Measurements from ENCODE around the gene ESRRG.

ESRRG gene

GRCh38 chr1:216607067-216607697, 116.0 kb downstream of the ESRRG start:
- Histone ChIP-seq H4K20me1 (ENCODE audit: insufficient read depth, low read length) (no peaks in the 10 kb centered on the region), H3K36me3 (replicated peaks; ENCODE audit: insufficient read depth, low read length) (no peaks in the 10 kb centered on the region), H3K9me3 (replicated peaks; ENCODE audit: insufficient read depth, low read length) (no peaks in the 10 kb centered on the region), H3K27me3 (replicated peaks; ENCODE audit: insufficient read depth, low read length) (no peaks in the 10 kb centered on the region), H2AFZ (ENCODE audit: low read length) (no peak overlapping the region), H3K4me2 (ENCODE audit: low read depth, low read length) (no peak overlapping the region), H3K79me2 (ENCODE audit: low read length) (no peaks in the 10 kb centered on the region), H3F3A (ENCODE audit: insufficient read depth, low read length) (no peaks in the 10 kb centered on the region), H3K4me3 (ENCODE audit: low read length) (no peak overlapping the region), H3K9me2 (replicated peaks; ENCODE audit: insufficient read depth, low read length) (no peaks in the 10 kb centered on the region), H3K27ac (ENCODE audit: low read length) (no peak overlapping the region), H3K4me1 (ENCODE audit: low read length) (no peaks in the 10 kb centered on the region), H3K9ac (ENCODE audit: low read length) (no peak overlapping the region)
- DNase-seq = no peak
- TF ChIP-seq EZH2 (optimal IDR thresholded peaks at IDR 0.05; ENCODE audit: low read depth, low read length) = no peak
- TF ChIP-seq EZH2phosphoT487 (IDR thresholded peaks at IDR 0.05; ENCODE audit: low read length) = no peak
- TF ChIP-seq CTCF (IDR thresholded peaks at IDR 0.05; ENCODE audit: low read length) = no peak

- Histone ChIP-seq H3K4me3 (ENCODE audit: low read length) (no peak overlapping the region), H3K4me2 (ENCODE audit: low read depth, low read length) (no peak overlapping the region), H3F3A (ENCODE audit: insufficient read depth, low read length) (no peaks in the 10 kb centered on the region), H3K27me3 (replicated peaks; ENCODE audit: insufficient read depth, low read length) (no peaks in the 10 kb centered on the region), H3K9ac (ENCODE audit: low read length) (no peak overlapping the region), H3K79me2 (ENCODE audit: low read length) (no peaks in the 10 kb centered on the region), H3K9me3 (replicated peaks; ENCODE audit: insufficient read depth, low read length) (no peaks in the 10 kb centered on the region), H2AFZ (ENCODE audit: low read length) (no peak overlapping the region), H3K4me1 (ENCODE audit: low read length) (no peaks in the 10 kb centered on the region), H3K36me3 (replicated peaks; ENCODE audit: insufficient read depth, low read length) (no peaks in the 10 kb centered on the region), H3K27ac (ENCODE audit: low read length) (no peak overlapping the region), H3K9me2 (replicated peaks; ENCODE audit: insufficient read depth, low read length) (no peaks in the 10 kb centered on the region), H4K20me1 (ENCODE audit: insufficient read depth, low read length) (no peaks in the 10 kb centered on the region)
- TF ChIP-seq EZH2phosphoT487 (IDR thresholded peaks at IDR 0.05; ENCODE audit: low read length) = no peak
- DNase-seq = no peak
Measured at GRCh38 chr1:216606047-216606637, 117.1 kb downstream of the ESRRG start.

- no peak for TF ChIP-seq CTCF (IDR thresholded peaks at IDR 0.05; ENCODE audit: low read length)
- TF ChIP-seq EZH2phosphoT487 (IDR thresholded peaks at IDR 0.05; ENCODE audit: low read length) = no peak
- no peak for TF ChIP-seq EZH2 (optimal IDR thresholded peaks at IDR 0.05; ENCODE audit: low read depth, low read length)
- no peaks in the 10 kb centered on the region for H3K4me1 ChIP-seq (ENCODE audit: low read length)
- H3K4me3 ChIP-seq (ENCODE audit: low read length) = no peak overlapping the region
- H3K27me3 ChIP-seq (replicated peaks; ENCODE audit: insufficient read depth, low read length) = no peaks in the 10 kb centered on the region
- H3K9ac ChIP-seq (ENCODE audit: low read length) = no peak overlapping the region
- H2AFZ ChIP-seq (ENCODE audit: low read length) = no peak overlapping the region
- no peaks in the 10 kb centered on the region for H4K20me1 ChIP-seq (ENCODE audit: insufficient read depth, low read length)
- no peaks in the 10 kb centered on the region for H3K36me3 ChIP-seq (replicated peaks; ENCODE audit: insufficient read depth, low read length)
- H3K27ac ChIP-seq (ENCODE audit: low read length) = no peak overlapping the region
- H3K79me2 ChIP-seq (ENCODE audit: low read length) = no peaks in the 10 kb centered on the region
- H3K4me2 ChIP-seq (ENCODE audit: low read depth, low read length) = no peak overlapping the region
- H3K9me3 ChIP-seq (replicated peaks; ENCODE audit: insufficient read depth, low read length) = no peaks in the 10 kb centered on the region
- no peaks in the 10 kb centered on the region for H3F3A ChIP-seq (ENCODE audit: insufficient read depth, low read length)
- no peaks in the 10 kb centered on the region for H3K9me2 ChIP-seq (replicated peaks; ENCODE audit: insufficient read depth, low read length)
- DNase-seq = no peak
Measured at GRCh38 chr1:216604771-216605170, 118.5 kb downstream of the ESRRG start.

Data from MM.1S (cell line).